SK-N-SH (cell line): ENCODE results near the gene KCNIP4.

ENCODE experiments used
- ELF1 ChIP-seq: IDR thresholded peaks from 2 replicates; pipeline ENCODE4 v1.4.0; 2012
- EP300 ChIP-seq, 2 experiments: IDR thresholded peaks; 2 replicates each; pipeline versions ENCODE4 v1.4.0 to v1.6.1; 2012; ENCODE audit warnings: borderline replicate concordance in 1 of 2, low read depth in 1 of 2, low read length in 1 of 2
- EZH2phosphoT487 ChIP-seq: fragments of 200-600 bp; sonication (generic); IDR thresholded peaks from 2 replicates; pipeline ENCODE4 v1.6.1; 2017; ENCODE audit warnings: low read depth, mixed run types, mild to moderate bottlenecking, antibody characterized with exemption, moderate library complexity, borderline replicate concordance
- JUND ChIP-seq: IDR thresholded peaks from 2 replicates; pipeline ENCODE4 v1.4.0; 2012
- NFIC ChIP-seq: IDR thresholded peaks from 2 replicates; pipeline ENCODE4 v1.4.0; 2012; ENCODE audit warnings: borderline replicate concordance
- TF ChIP-seq, protein P1 (sequence below): IDR thresholded peaks from 2 replicates; pipeline ENCODE4 v1.4.0; 2012; ENCODE audit warnings: low read depth
- TF ChIP-seq, protein P2 (sequence below): fragments of 200-600 bp; sonication (generic); IDR thresholded peaks from 2 replicates; pipeline ENCODE4 v1.6.1; 2017; ENCODE audit warnings: antibody characterized with exemption, mild to moderate bottlenecking, moderate library complexity

DNA sequence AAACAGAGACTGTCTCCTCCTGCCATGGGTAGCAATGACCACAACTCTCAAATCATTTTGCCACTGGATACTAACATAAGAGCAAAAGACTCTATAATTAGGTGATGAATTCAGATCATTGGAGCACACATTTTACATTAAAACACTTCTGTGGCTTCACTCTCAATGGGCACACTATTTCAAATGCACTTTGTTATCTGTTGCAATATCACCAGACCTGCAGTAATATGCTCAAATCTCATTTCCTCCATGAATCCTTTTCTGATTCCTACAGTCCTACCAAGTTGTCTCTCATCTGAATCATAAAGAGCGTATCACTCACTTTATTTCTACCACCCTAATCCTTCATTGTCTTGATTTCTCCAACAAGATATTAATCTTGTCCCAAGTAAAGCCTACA, 302.8 kb downstream of the KCNIP4 start:
- TF ChIP-seq EZH2phosphoT487 (no peak), EP300 (IDR thresholded peaks at IDR 0.05; ENCODE audit: borderline replicate concordance in 1 of 2, low read depth in 1 of 2, low read length in 1 of 2) (no peak), ELF1 (no peak), JUND (no peak), NFIC (no peak)
- TF ChIP-seq, protein P1, sequence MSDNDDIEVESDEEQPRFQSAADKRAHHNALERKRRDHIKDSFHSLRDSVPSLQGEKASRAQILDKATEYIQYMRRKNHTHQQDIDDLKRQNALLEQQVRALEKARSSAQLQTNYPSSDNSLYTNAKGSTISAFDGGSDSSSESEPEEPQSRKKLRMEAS: no peak
- TF ChIP-seq, protein P2, sequence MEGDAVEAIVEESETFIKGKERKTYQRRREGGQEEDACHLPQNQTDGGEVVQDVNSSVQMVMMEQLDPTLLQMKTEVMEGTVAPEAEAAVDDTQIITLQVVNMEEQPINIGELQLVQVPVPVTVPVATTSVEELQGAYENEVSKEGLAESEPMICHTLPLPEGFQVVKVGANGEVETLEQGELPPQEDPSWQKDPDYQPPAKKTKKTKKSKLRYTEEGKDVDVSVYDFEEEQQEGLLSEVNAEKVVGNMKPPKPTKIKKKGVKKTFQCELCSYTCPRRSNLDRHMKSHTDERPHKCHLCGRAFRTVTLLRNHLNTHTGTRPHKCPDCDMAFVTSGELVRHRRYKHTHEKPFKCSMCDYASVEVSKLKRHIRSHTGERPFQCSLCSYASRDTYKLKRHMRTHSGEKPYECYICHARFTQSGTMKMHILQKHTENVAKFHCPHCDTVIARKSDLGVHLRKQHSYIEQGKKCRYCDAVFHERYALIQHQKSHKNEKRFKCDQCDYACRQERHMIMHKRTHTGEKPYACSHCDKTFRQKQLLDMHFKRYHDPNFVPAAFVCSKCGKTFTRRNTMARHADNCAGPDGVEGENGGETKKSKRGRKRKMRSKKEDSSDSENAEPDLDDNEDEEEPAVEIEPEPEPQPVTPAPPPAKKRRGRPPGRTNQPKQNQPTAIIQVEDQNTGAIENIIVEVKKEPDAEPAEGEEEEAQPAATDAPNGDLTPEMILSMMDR: no peak
